OCI-LY7 (cell line): ENCODE results near the gene LCOR. TPM values are rescaled to one million over a fixed set of nuclear protein-coding genes. Genes with fewer than 3 reads are reported as not detected.
A peak's percentile ranks its signal among the peaks of the same experiment; 100 is the strongest.
"Not testable (repeated sequence)": the region's sequence is repeated elsewhere in the genome, so short reads cannot be mapped to it uniquely, and the experiment has no call there.

Experiments used
- BruUV-seq: library from RNA; stranded (reverse); fragments of 400-500 nt; replicated peaks from 2 replicates; lab custom pipeline; 2021; lab: Mats Ljungman, UMichigan
- CTCF ChIA-PET: fragments of 300-600 bp; sonication (Branson Sonifier 250); formaldehyde crosslinking; loops from one replicate; lab custom pipeline; 2022; ENCODE audit warnings: antibody characterized with exemption; ENCODE audit not compliant: unreplicated experiment; lab: Charles Lee
- POLR2A ChIA-PET: fragments of 300-600 bp; sonication (Branson Sonifier 250); formaldehyde crosslinking; loops from one replicate; lab custom pipeline; 2022; ENCODE audit warnings: antibody characterized with exemption; lab: Charles Lee
- DNase-seq: peaks from one replicate; pipeline ENCODE4 v3.0.0-alpha.2; 2015; ENCODE audit warnings: low spot score
- H2AFZ ChIP-seq: fragments of 200-600 bp; sonication (generic), shearing (Covaris generic); 2 replicates; pipeline ENCODE4 v1.6.1; 2014; ENCODE audit warnings: mild to moderate bottlenecking, antibody characterized with exemption, low read length, moderate library complexity
- H3K27ac ChIP-seq: fragments of 200-600 bp; sonication (generic); 2 replicates; pipeline ENCODE4 v1.5.1; 2014; ENCODE audit warnings: mixed run types, low read depth, mild to moderate bottlenecking, moderate library complexity, low read length, inconsistent platforms; ENCODE audit not compliant: poor library complexity, severe bottlenecking
- H3K36me3 ChIP-seq: fragments of 200-600 bp; sonication (generic); 2 replicates; pipeline ENCODE4 v1.6.1; 2014; ENCODE audit warnings: mild to moderate bottlenecking, antibody characterized with exemption, low read length, moderate library complexity, mixed read lengths; ENCODE audit not compliant: insufficient read depth
- H3K4me1 ChIP-seq: fragments of 200-600 bp; sonication (generic); 2 replicates; pipeline ENCODE4 v1.5.1; 2014; ENCODE audit warnings: mild to moderate bottlenecking, low read length; ENCODE audit not compliant: insufficient read depth, poor library complexity, severe bottlenecking
- H3K4me2 ChIP-seq: fragments of 200-600 bp; sonication (generic); 2 replicates; pipeline ENCODE4 v1.6.1; 2014; ENCODE audit warnings: mild to moderate bottlenecking, low read length
- H3K4me3 ChIP-seq: fragments of 200-600 bp; sonication (generic); 2 replicates; pipeline ENCODE4 v1.5.1; 2014; ENCODE audit warnings: mild to moderate bottlenecking, low read depth, low read length; ENCODE audit not compliant: poor library complexity, severe bottlenecking
- H3K79me2 ChIP-seq: fragments of 200-600 bp; sonication (generic); 2 replicates; pipeline ENCODE4 v1.6.1; 2016; ENCODE audit warnings: low read depth, mild to moderate bottlenecking, low read length, moderate library complexity, mixed read lengths; ENCODE audit not compliant: insufficient read depth
- H3K9me2 ChIP-seq: fragments of 200-600 bp; sonication (generic); 2 replicates; pipeline ENCODE4 v1.6.1; 2016; ENCODE audit warnings: mild to moderate bottlenecking, low read length, mixed read lengths; ENCODE audit not compliant: insufficient read depth
- H3K9me3 ChIP-seq: fragments of 200-600 bp; sonication (generic); 2 replicates; pipeline ENCODE4 v1.6.1; 2014; ENCODE audit warnings: mild to moderate bottlenecking, mixed run types, low read length, mixed read lengths
- H4K20me1 ChIP-seq: fragments of 200-600 bp; sonication (generic); 2 replicates; pipeline ENCODE4 v1.6.1; 2014; ENCODE audit warnings: mild to moderate bottlenecking, antibody characterized with exemption, low read length, moderate library complexity, mixed read lengths; ENCODE audit not compliant: insufficient read depth
- EZH2phosphoT487 ChIP-seq: fragments of 200-600 bp; sonication (generic); IDR thresholded peaks from 2 replicates; pipeline ENCODE4 v1.6.1; 2018; ENCODE audit warnings: low read depth, borderline replicate concordance, mild to moderate bottlenecking, mixed run types, antibody characterized with exemption, low read length, moderate library complexity, mixed read lengths
- intact Hi-C: fragments of 100-400 bp; cut with micrococcal nuclease; formaldehyde crosslinking; loops from one replicate; pipeline ENCODE4 v1.10.0; 2022; ENCODE audit not compliant: unreplicated experiment
- total RNA-seq, 2 experiments: library from RNA; depleted of rRNA in 1 of 2; stranded (reverse); fragments of >200 nt in 1 of 2; shearing (Covaris generic) in 1 of 2; gene quantifications; 2 replicates each; pipeline ENCODE4 v1.2.3, GENCODE V29; 2014 to 2022
- TF ChIP-seq, protein P1 (sequence below): fragments of 200-600 bp; sonication (generic); conservative IDR thresholded peaks from 2 replicates; pipeline ENCODE4 v1.5.1; 2014; ENCODE audit warnings: mild to moderate bottlenecking, antibody characterized with exemption, low read length, moderate library complexity, mixed read lengths

LCOR gene
- total RNA-seq, 2 experiments from 2014 or later: 17.1 to 58.4 TPM

DNA sequence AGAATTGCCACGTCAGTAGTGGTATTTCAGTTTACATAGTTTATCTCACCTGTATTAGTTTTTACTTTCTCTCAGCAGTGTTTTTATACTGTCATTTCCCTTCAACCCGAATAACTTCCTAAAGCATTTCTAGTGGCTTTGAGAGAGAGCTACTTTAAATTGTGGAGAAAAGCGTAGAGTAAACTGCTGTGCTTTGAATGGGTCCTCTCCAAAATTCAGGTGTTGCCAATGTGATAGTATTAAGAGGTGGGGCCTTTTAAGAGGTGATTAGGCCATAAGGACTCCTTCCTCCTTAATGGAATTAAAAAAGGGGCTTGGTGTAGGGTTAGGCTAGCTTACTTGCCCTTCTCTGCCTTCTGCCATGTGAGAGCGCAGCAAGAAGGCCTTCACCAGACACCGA lies 98.4 kb downstream of the LCOR start:
- Histone ChIP-seq H3K4me2 (0 out of 2 replicates have a peak overlapping the region, but pooled peaks have one; percentile 18), H4K20me1 (no peaks in the 10 kb centered on the region), H3K27ac (peak overlapping the region; percentile 37), H3K9me2 (no peaks in the 10 kb centered on the region), H3K4me1 (peaks cover 31% of the 10 kb centered on the region), H3K4me3 (no peak overlapping the region), H2AFZ (no peak overlapping the region), H3K36me3 (peaks cover 45% of the 10 kb centered on the region), H3K79me2 (peaks cover 61% of the 10 kb centered on the region), H3K9me3 (0 out of 2 replicates have a peak, but pooled peaks cover 5% of the 10 kb centered on the region)
- BruUV-seq: no TSS peak
- intact Hi-C loops: no loop called here
- ChIA-PET POLR2A (interaction anchor here (0.6 to 1.2 kb wide), 6 partner anchors 9 to 156 kb away, joined by 3 to 8 read pairs (median 3); no protein-coding TSS in a partner anchor), CTCF (no interaction called here)
- no peak for TF ChIP-seq EZH2phosphoT487
- TF ChIP-seq, protein P1, sequence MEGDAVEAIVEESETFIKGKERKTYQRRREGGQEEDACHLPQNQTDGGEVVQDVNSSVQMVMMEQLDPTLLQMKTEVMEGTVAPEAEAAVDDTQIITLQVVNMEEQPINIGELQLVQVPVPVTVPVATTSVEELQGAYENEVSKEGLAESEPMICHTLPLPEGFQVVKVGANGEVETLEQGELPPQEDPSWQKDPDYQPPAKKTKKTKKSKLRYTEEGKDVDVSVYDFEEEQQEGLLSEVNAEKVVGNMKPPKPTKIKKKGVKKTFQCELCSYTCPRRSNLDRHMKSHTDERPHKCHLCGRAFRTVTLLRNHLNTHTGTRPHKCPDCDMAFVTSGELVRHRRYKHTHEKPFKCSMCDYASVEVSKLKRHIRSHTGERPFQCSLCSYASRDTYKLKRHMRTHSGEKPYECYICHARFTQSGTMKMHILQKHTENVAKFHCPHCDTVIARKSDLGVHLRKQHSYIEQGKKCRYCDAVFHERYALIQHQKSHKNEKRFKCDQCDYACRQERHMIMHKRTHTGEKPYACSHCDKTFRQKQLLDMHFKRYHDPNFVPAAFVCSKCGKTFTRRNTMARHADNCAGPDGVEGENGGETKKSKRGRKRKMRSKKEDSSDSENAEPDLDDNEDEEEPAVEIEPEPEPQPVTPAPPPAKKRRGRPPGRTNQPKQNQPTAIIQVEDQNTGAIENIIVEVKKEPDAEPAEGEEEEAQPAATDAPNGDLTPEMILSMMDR: no peak
- no peak for DNase-seq

DNA sequence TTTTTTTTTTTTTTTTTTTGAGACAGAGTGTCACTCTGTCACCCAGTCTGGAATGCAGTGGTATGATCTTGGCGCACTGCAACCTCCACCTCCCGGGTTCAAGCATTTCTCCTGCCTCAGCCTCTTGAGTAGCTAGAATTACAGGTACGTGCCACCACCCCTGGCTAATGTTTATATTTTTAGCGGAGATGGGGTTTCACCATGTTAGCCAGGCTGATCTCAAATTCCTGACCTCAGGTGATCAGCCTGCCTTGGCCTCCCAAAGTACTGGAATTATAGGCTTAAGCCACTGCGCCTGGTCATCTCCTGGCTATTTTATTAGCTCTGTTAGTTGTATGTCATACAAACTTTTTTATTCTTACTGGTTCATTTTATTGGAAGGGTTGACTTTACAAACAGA lies 103.0 kb downstream of the LCOR start:
- ChIA-PET POLR2A (interaction anchor here (0.6 to 1.4 kb wide), 4 partner anchors 8 to 172 kb away, joined by 3 to 5 read pairs (median 4); no protein-coding TSS in a partner anchor), CTCF (no interaction called here)
- Histone ChIP-seq H4K20me1 (no peaks in the 10 kb centered on the region), H3K79me2 (peaks cover 30% of the 10 kb centered on the region), H3K4me2 (no peak overlapping the region), H3K27ac (no peak overlapping the region), H3K9me3 (no peaks in the 10 kb centered on the region), H3K36me3 (peaks cover 32% of the 10 kb centered on the region), H3K4me1 (peaks cover 18% of the 10 kb centered on the region), H3K4me3 (no peak overlapping the region), H3K9me2 (no peaks in the 10 kb centered on the region), H2AFZ (no peak overlapping the region)
- intact Hi-C loops: no loop called here
- TF ChIP-seq, protein P1: no peak
- no peak for TF ChIP-seq EZH2phosphoT487
- BruUV-seq: no TSS peak
- DNase-seq: no peak

DNA sequence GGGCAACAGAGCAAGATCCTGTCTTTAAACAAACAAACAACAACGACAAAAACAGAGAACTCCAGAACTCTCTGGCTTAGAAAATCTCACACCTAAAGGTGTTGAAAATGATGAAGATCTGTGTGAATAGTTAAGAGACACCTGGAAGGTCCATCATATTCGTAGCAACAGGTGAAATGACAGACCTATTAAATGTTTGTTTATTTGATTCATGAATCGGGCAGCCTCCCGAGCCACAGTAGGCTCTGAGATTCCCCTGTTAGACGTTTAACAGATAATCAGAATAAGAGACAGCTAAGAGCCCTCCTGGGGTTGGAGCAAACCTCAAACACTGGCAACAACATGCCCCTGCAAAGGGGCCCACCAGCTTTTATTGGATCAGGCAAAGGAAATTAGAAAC lies 103.7 kb downstream of the LCOR start:
- H3K79me2 ChIP-seq: peaks cover 24% of the 10 kb centered on the region
- TF ChIP-seq EZH2phosphoT487: no peak
- TF ChIP-seq, protein P1: no peak
- ChIA-PET CTCF (interaction anchor here (0.6 kb wide), 1 partner anchor 49 kb away, joined by 3 read pairs; no protein-coding TSS in a partner anchor), POLR2A (no interaction called here)
- no peak for DNase-seq
- H3K9me2 ChIP-seq: no peaks in the 10 kb centered on the region
- no peak overlapping the region for H3K4me3 ChIP-seq
- H2AFZ ChIP-seq: no peak overlapping the region
- no TSS peak for BruUV-seq
- H3K4me1 ChIP-seq: peaks cover 12% of the 10 kb centered on the region
- no peaks in the 10 kb centered on the region for H3K9me3 ChIP-seq
- no peak overlapping the region for H3K4me2 ChIP-seq
- intact Hi-C loops: no loop called here
- peaks cover 32% of the 10 kb centered on the region for H3K36me3 ChIP-seq
- H3K27ac ChIP-seq: no peak overlapping the region
- no peaks in the 10 kb centered on the region for H4K20me1 ChIP-seq

DNA sequence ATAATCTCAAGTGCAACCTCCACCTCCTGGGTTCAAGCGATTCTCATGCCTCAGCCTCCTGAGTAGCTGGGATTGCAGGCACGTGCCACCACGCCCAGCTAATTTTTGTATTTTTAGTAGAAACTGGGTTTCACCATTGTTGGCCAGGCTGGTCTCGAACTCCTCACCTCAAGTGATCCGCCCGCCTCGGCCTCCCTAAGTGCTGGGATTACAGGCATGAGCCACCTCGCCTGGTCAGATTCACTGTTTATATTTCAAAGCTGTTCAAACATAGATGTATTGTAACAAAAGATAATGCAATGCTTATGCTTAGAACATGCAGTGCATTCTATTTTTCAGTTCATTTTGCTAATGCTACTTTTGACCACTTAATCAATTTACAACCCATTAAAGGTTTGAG lies 111.1 kb downstream of the LCOR start:
- H3K4me2 ChIP-seq, H4K20me1 ChIP-seq, H3K27ac ChIP-seq, H3K4me1 ChIP-seq, H3K4me3 ChIP-seq, BruUV-seq, CTCF ChIA-PET, H3K79me2 ChIP-seq, intact Hi-C loops, DNase-seq, H3K9me2 ChIP-seq, H3K9me3 ChIP-seq, H2AFZ ChIP-seq: not testable (repeated sequence)
- POLR2A ChIA-PET: interaction anchor here (0.6 to 0.9 kb wide), 2 partner anchors 8 to 14 kb away, joined by 4 to 6 read pairs; no protein-coding TSS in a partner anchor
- peaks cover 12% of the 10 kb centered on the region for H3K36me3 ChIP-seq
